Hematopoietic multipotent progenitor cell treated with erythropoietin and hydrocortisone succinate and interleukin-3 and kit ligand, for 6 days (in vitro differentiated cells): ENCODE data around the gene ARID4B.
A peak's percentile ranks its signal among the peaks of the same experiment; 100 is the strongest.
"Not testable (repeated sequence)": the region's sequence is repeated elsewhere in the genome, so short reads cannot be mapped to it uniquely, and the experiment has no call there.

ENCODE experiments used
- DNase-seq: peaks from one replicate; pipeline ENCODE4 v3.0.0-alpha.2; 2015

Gene ARID4B

DNA sequence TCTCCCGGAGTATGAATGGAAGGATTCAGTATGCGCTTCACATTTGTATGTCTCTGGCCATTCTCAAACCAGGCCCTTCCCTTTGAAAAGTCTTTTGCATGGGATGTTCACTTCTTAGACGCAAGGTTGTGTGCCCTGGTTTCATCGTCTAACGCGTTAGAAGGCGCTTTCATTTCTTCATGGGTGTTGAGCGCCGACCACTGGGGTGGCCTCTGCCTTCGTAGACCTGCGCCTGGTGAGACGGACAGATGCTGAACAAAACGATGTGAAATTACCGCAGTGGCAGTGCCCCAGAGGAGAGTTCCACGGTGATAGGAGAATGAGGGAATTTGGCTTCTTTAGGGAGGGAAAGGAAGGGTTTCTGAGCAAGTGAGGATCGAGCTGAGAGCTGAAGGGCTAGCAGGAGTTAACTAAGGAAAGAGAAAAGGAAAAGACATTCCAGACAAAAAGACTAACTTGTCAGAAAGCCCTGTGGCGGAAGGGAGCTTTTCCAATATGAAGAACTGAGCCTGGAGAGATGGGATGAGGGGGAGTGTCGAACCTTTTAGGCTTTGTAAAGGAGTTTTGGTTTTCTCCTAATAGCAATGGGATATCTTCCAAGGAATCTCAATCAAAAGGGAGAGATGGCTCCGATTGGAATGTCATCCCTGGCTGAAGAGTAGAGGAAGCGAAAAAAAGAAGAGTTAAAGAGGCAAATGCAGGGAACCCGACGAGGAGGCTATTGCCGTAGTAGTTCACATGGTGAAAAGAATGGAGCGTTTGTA lies 1.3 kb upstream of the ARID4B start:
- peak; percentile 78 for DNase-seq

DNA sequence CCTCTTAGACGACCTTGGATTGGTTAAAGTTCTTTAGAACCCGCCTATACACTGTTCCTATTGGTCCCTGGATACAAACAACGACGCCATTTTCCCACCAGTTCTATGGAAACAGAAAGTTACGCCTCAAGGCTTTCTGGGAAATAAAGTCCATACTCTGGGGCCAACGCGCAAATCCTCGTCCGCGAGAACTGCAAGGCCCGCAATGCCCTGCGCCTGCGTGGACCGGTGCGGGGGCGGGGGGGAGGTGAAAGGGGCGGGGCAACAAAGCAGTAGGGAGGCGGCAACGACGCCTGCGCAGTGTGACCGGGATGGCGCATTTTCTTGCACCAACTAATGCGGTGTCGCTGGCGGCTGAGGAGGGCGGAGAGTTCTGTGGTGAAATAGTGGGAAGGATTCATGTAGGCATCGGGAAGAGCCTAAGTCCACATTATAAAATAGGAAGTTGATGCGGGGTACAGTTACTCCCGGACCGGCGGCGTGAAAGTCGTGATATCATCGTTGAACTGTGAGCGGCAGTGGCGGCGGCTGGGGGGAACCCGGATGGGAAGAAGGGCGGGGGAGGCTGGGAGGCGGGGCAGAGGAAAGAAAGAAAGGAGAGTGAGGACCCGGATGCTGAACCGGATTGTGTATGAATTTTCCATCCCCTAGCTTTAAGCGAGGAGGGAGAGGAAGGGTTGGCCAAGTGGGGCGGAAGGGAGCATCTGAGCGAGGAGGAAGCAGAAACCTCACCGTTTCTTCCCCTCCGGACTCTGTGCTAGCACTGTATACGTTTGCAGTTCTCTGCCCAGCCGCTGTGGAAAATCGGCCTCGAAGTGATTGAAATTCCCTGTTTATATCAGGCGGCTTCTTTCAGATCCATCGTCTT lies 526 bp upstream of the ARID4B start, which contains the start of gene GGPS1:
TSS of gene GGPS1 (plus strand) at position 300 of the 868 bp plus-strand sequence. CDS start 6,695 bp downstream, outside the sequence.
- DNase-seq: peak; percentile 100

DNA sequence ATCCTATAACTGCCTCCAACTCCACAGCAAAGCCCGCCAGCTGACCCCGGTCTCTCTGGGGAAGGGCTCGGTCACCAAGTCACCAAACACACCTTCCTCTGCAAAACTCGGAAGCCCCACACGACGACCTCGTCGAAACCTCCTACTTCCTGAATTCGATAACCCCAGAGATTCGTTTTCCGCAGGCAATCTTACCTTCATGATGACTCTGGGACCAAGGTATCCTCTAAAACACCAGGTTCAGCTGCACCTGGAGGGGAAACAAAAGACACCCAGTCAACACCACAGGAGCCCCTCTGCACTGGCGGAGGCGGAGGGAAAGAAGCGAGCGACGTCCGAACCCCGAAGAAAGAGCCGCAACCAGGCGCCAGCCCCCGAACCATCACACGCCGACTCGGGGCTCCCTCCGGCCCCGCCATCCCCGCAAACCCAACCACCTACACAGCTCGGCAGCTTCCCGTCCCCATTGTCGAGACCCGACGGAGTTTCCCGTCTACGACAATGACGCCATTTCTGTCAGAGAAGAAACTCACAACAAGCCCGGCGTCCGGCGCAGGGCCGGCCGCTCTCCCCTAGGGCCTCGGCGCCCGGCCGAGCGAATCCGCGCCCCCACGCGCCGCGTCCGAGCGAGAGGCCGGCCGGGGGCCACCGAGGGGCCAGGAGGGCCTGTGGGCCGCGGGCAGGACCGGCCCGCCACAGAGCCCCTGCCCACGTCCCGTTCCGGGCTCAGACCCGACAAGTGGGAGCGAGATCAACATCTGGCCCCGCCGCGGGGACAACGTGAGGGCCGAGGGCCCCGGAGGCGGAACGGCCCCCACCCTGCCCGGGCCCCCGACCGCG lies 1.0 kb downstream of the ARID4B start:
- peak; percentile 67 for DNase-seq

DNA sequence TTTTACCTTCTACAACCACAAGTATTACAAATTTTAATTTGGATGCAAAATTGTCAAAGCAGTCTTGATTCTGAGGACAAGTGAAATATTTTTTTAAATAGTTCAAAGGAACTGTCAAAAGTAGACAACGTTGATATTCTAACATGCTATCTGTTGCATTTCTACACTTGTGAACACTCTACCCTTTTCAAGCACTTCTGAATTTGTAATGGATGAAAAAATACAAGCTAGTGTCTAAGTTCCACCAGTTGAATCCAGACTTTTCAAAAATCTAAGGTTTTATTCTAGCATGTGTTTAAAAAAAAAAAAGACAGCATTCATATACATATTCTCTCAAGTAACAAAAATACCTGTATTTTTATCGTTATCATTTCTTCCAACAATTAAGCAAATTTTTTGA lies 2.1 kb downstream of the ARID4B start:
- no peak for DNase-seq

DNA sequence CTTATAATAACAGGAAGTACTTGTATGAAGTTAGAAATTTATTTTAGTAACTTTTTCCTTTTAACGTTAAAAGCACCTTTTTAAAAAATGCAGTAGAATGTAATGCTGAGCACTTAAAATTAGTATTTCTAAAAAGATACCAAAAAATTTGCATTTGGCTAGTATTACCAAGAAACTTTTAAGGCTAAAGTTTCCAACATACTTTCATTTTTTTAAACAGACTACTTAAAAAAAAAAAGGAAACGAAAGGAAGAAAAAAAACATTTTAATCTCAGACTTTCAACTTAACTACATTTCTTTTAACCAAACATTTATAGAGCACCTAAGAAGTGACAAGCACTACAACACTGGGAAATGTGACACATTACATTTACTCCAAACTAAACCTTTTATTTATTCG lies 2.8 kb downstream of the ARID4B start:
- DNase-seq: no peak

DNA sequence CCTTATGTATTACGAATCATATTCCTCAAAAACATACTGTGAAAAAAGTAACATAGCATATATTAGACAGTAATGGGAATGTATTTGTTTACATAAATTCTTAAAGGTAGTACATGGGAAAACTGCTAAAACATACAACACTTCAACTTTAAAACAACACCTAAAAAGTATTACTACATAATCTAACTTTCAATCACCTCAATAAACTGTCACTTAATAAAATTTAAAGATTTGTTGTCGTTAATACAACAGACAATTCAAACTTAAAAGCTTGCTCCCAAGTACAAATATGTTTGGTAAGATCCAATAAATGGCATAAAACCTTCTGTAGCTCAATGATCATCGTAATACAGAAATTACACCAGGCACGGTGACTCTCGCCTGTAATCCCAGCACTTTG lies 3.7 kb downstream of the ARID4B start:
- no peak for DNase-seq

DNA sequence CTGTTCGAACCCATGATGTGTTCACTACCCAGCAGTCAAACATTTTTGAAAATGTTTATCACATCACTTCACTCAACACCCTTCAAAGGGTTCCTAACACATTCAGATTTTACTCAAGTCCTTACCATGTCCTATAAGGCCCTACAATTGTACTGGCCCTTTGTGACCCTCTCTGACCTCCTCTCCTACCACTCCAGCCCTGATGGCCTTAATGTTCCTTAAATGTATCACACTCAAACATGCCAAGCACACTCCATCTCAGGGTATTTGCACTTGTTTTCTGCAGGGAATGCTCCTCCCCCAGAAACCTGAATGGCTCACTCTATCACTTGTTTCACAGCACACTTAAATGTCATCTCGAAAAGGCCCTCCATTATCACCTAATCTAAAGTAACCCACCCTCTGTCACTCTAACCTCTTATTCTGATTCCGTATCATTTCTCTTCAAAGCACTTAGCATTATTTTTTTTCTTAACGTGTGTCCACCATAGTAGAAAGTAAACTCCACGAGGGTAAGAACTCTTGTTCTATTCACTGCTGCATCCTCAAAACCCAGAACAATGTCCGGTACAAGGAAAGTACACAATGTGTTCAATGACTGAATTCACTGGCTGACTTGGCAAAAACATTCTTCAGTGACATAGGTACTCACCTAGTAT lies 7.3 kb downstream of the ARID4B start:
- no peak for DNase-seq

DNA sequence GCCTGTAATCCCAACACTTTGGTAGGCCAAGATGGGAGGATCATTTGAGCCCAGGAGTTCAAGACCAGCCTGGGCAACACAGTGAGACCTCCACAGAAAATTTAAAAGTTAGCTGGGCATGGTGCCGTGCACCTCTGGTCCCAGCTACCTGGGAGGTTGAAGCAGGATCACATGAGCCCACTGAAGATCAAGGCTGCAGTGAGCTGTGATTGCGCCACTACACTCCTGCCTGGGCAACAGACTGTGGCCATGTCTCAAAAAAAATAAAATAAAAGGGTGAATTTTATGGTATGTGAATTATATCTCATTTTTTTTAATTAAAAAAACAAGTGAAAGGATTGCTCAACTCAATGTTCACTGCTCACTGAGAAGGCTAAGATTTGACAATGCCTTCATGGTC lies 8.7 kb downstream of the ARID4B start:
- no peak for DNase-seq

DNA sequence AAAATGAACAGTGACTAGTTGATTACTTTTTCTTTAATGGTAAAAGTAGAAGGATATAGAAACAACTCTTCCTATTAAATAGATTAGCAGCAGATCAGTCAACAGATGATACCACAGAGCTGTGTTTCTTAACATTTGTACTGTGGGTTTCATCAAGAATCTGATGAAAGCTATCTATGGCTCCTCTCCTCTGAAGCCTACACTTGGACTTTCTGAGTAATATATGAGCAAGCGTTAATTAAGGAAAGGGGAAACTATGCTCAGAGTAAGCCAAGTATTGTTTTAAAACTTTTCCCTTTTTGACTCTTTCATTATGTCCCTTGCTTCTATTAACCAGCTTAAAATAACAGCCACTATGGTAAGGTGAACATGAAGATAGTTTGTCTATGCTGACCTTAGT lies 10.8 kb downstream of the ARID4B start:
- peak; percentile 57 for DNase-seq

DNA sequence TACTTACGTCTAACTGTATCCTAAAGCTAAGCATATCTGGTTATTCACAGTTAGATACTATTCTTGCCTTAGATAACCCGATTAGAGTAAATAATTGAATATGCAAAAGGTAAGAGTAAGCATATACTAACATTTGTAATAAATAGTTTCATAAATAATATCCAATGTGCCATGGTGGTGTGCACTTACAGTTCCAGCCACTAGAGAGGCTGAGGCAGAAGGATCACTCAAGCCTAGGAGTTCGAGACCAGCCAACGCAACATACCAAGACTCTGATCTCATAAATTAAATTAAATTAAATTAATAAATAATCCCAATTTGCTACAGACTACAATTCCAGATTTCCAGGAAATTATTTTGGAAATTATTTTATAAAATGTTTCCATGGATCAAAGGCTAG lies 12.2 kb downstream of the ARID4B start:
- DNase-seq: no peak

DNA sequence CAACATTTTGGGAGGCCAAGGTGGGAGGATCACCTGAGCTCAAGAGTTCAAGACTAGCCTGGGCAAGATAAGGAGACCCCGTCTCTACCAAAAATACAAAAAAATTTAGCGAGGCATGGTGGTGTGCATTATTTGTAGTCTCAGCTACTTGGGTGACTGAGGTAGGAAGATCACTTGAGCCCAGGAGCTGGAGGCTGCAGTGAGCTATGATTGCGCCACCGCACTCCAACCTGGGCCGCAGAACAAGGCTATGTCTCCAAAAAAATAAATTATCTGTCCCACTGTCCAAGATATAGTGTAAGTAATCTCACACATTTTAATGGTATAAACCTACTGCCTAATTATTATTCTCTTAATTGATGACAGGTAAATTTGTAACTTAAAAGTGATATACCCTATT lies 12.8 kb downstream of the ARID4B start:
- no peak for DNase-seq

DNA sequence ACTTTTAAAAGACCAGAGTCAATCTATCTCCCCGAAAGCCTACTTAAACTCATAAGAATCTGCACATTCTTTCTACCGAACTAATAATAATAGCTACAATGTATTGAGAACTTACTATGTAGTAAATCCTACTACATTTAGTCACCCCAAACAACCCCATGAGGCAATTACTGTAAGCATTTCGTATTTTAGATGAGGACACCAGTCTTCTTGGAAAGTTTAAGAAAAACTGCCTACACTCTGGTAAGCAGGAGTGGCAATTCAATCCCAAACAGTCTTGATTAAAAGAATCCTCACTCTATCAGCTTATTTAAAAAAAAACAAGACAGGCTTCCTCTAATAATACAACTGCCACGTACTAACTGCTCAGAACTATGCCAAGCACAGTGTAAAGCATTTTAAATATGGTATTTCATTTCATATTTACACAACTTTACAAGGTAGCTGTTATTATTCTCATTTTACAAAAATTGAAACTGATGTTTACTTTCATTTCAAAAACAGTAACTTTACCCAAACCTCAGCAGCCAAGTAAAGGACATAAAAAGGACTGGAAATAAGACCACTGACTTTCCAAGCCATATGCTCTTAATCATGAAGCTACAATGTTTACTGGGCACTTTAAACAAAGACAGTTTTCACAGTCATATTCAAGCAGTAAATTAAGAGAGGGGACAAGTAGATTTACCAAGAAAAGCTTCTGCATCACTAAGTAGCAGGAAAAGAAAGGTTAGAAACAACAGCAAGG lies 13.9 kb downstream of the ARID4B start:
- no peak for DNase-seq

DNA sequence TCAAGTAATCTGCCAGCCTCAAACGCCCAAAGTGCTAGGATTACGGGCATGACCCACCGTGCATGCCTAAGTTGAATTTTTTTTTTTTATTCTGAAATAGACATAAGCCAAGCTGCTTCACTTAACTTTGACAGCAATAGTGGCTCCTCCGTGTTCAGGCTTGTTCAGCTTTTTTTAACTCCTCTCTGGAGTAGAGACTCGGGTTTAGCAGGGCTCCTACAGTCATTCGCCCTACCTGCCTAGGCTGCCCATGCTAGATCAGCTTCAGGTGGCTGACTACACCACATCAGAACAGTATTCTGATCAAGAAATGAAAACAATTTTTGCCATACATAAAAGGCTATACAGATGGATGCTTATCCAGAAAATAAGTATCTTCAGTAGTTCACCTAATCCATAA lies 14.7 kb downstream of the ARID4B start:
- no peak for DNase-seq

DNA sequence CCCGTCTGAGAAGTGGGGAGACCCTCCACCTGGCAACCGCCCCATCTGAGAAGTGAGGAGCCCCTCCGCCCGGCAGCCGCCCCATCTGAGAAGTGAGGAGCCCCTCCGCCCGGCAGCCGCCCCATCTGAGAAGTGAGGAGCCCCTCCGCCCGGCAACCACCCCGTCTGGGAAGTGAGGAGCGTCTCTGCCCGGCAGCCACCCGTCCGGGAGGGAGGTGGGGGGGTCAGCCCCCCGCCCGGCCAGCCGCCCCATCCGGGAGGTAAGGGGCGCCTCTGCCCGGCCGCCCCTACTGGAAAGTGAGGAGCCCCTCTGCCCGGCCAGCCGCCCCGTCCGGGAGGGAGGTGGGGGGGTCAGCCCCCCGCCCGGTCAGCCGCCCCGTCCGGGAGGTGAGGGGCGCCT lies 18.8 kb downstream of the ARID4B start:
- not testable (repeated sequence) for DNase-seq

DNA sequence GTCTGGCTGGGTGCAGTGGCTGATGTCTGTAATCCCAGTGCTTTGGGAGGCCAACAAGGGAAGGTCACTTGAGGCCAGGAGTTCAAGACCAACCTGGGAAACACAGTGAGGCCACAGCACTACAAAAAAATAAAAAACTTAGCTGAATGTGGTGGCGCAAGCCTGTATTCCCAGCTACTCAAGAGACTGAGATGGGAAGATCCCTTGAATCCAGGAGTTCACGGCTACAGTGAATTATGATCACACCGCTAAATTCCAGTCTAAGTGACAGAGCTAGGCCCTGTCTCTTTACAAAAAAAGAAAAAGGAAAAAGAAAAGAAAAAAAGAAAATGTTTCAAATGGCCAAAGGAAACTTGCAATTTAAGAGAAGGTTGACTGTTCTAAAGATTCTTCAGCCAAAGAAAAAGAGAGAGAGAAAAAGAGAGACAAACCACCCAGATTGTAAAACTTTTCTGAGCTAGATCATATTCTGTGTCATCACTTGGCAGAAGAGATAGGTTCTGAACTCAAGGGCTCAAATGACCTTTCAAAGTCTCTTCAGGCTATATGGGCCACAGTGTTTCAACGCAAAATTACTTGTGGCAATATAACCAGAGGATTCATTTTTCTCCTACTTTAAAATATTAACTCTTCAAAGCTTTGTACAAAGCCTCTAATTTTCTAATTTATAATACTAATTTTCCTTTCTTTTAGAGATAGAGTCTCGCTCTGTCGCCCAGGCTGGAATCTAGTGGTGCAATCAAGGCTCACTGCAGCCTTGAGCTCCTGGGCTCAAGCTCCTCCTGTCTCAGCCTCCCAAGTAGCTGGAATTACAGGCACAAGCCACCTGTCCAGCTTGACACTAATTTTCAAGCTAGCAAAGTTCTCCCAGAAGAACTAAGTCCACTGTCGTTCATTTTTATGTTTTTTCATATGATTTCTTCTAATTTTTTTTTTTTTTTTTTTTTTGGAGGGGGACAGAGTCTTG lies 20.5 kb downstream of the ARID4B start:
- DNase-seq: no peak

DNA sequence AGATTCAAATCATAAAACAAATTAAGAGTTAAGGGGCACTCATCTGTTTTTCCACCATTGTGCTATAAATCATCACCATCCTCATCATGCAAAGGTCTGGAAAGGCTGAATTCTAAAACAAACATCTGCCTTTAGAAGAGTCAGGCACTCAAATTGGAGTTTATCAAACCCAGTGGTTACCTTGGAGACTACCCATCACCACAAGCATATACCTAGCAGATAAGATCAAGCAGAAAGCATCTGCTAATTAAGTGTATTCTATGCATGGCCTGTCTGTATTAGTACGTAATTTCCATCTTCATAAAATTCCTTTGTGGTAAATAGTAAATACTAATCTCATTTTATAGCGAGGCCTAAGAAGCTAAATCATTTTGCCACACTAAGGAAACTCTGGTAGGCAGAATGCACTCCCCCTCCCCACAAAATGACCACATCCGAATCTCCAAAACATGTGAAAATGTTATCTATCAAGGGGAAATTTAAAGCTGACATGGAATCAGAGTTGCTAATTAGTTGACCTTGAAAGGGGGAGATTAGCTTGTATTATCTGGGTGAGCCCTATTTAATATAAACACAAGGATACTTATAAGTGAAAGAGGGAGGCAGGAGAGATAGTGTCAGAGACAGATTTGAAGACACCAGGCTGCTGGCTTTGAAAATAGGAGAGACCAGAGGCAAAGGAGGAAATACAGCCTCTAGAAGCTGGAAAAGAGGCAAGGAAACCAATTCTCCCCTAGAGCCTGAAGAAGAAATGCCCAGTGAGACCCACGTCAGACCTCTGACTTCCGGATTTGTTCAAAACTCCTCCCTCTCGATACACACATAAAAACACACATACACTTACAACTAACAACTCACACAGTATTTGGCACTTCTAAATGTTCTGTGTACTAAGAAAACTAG lies 23.2 kb downstream of the ARID4B start:
- peak; percentile 67 for DNase-seq

DNA sequence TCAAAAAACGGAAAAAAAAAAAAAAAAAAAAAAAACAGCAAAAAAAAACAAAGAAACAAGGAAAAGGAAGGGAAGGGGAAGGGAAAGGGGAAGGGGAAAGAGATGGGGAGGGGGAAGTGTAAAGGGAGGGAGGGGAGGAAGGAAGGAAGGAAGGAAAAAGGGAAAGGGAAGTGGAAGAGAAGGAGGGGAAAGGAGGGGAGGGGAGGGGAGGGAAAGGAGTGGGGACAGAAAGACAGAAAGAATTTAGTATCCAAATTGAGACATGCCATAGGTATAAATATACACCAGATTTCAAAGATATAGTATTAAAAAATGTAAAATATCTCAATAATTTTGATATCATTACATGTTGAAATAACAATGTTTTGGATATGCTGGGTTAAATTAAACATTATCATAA lies 25.8 kb downstream of the ARID4B start:
- no peak for DNase-seq

DNA sequence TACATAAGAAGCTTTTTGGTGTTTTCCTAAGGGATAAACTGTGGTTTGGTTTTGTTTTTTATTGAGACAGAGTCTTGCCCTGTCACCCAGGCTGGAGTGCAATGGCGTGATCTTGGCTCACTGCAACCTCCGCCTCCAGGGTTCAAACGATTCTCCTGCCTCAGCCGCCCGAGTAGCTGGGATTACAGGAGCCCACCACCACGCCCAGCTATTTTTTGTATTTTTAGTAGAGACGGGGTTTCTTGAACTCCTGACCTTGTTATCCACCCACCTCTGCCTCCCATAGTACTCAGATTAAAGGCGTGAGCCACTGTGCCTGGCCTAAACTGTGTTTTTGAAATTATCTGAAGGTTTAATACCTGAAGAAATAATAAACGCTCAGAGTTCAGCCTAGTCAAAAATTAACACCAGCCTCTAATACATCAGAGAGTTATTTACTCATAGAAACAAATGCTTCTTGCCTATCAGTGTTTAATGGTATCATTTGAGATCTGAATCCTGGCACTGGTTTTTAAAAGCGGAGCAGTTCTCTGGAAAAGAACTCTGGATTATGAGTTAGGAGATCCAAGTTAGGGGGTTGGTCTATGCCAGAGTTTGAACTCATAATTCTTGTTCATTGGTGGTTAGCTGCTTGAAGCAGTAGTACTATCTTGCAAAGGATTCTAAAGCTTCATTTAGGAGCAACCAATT lies 28.7 kb downstream of the ARID4B start:
- DNase-seq: no peak

DNA sequence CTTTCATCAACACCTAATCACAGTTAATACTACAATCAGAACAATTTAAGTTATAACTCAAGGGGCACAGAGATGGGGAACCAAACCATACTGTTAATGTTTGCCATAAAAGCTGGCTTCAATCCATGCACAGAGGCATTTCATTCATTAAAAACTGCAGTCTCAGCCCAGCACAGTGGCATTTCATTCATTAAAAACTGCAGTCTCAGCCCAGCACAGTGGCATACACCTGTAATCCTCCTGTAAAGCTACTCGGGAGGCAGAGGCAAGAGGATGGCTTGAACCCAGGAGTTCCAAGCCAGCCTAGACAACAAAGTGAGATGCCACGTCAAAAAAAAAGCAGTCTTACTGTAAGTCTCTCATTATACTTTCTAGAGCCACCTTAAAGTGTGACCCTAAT lies 29.2 kb downstream of the ARID4B start:
- no peak for DNase-seq
